CD4-positive, alpha-beta T cell treated with Interleukin-1 beta for 1 hour (primary cell): ENCODE data around the gene MACROD2.

Source experiments
- DNase-seq, 2 donors: peaks; one replicate each; pipeline ENCODE4 v3.0.0-alpha.2; 2020 to 2022

Gene MACROD2

GRCh38 chr20:15756754-15757115 lies 1761.4 kb downstream of the MACROD2 start:
- no peak for DNase-seq

GRCh38 chr20:15759594-15759993 lies 1764.3 kb downstream of the MACROD2 start:
- no peak for DNase-seq

- DNase-seq: no peak
These were observed 1764.8 kb downstream of the MACROD2 start for GRCh38 chr20:15760001-15760621.

- DNase-seq: no peak
These were observed 1768.0 kb downstream of the MACROD2 start for GRCh38 chr20:15763366-15763765.

- no peak for DNase-seq
These were observed 1772.3 kb downstream of the MACROD2 start for GRCh38 chr20:15767586-15767985.

- no peak for DNase-seq
These were observed 1772.9 kb downstream of the MACROD2 start for GRCh38 chr20:15767999-15768741.

- no peak for DNase-seq
These were observed 1777.5 kb downstream of the MACROD2 start for GRCh38 chr20:15772826-15773225.

GRCh38 chr20:15774926-15775325 lies 1779.6 kb downstream of the MACROD2 start:
- no peak for DNase-seq

- no peak for DNase-seq
These were observed 1781.6 kb downstream of the MACROD2 start for GRCh38 chr20:15776770-15777466.

GRCh38 chr20:15784020-15784419 lies 1788.7 kb downstream of the MACROD2 start:
- no peak for DNase-seq

- no peak for DNase-seq
These were observed 1793.8 kb downstream of the MACROD2 start for GRCh38 chr20:15789079-15789478.

- DNase-seq: no peak
These were observed 1797.5 kb downstream of the MACROD2 start for GRCh38 chr20:15792855-15793254.

GRCh38 chr20:15794409-15794808 lies 1799.1 kb downstream of the MACROD2 start:
- DNase-seq: no peak

GRCh38 chr20:15795305-15796019 lies 1800.1 kb downstream of the MACROD2 start:
- DNase-seq: no peak

GRCh38 chr20:15799871-15800270 lies 1804.6 kb downstream of the MACROD2 start:
- no peak for DNase-seq

GRCh38 chr20:15802020-15802419 lies 1806.7 kb downstream of the MACROD2 start:
- no peak for DNase-seq

GRCh38 chr20:15805154-15805553 lies 1809.8 kb downstream of the MACROD2 start:
- DNase-seq: no peak

- DNase-seq: no peak
These were observed 1810.8 kb downstream of the MACROD2 start for GRCh38 chr20:15806105-15806504.

- no peak for DNase-seq
These were observed 1812.0 kb downstream of the MACROD2 start for GRCh38 chr20:15807271-15807670.

GRCh38 chr20:15807771-15808170 lies 1812.5 kb downstream of the MACROD2 start:
- peak in 1 of 2 donors; percentile 61 for DNase-seq

- no peak for DNase-seq
These were observed 1816.6 kb downstream of the MACROD2 start for GRCh38 chr20:15811951-15812350.

GRCh38 chr20:15812696-15813095 lies 1817.4 kb downstream of the MACROD2 start:
- no peak for DNase-seq

- no peak for DNase-seq
These were observed 1819.0 kb downstream of the MACROD2 start for GRCh38 chr20:15814360-15814759.
